Right cardiac atrium (tissue), 5 donors: ENCODE data around the gene INPP1. TPM values are rescaled to one million over a fixed set of nuclear protein-coding genes. Genes with fewer than 3 reads are reported as not detected.
"Not testable (repeated sequence)": the region's sequence is repeated elsewhere in the genome, so short reads cannot be mapped to it uniquely, and the experiment has no call there.

ENCODE experiments used
- ATAC-seq, 2 donors: fragments of 200-7000 bp; cut with Tn5 transposase; one replicate each; pipeline versions ENCODE4 v1.8.0 to v1.9.1; 2020; ENCODE audit warnings: moderate library complexity in 2 of 2, mild to moderate bottlenecking in 1 of 2
- DNase-seq, 3 donors: peaks; one replicate each; pipeline ENCODE4 v3.0.0-alpha.2; 2020
- H3K27ac ChIP-seq: one replicate; pipeline ENCODE4 v1.5.1; 2013; ENCODE audit warnings: mild to moderate bottlenecking, low read length, control low read depth, moderate library complexity
- H3K27me3 ChIP-seq: one replicate; pipeline ENCODE4 v1.6.1; 2013; ENCODE audit not compliant: control insufficient read depth, insufficient read depth
- H3K4me1 ChIP-seq: one replicate; pipeline ENCODE4 v1.6.1; 2013; ENCODE audit warnings: low read length; ENCODE audit not compliant: control insufficient read depth, insufficient read depth
- H3K4me3 ChIP-seq: one replicate; pipeline ENCODE4 v1.5.1; 2013; ENCODE audit warnings: low read length, control low read depth
- H3K9me3 ChIP-seq: one replicate; pipeline ENCODE4 v1.6.1; 2013; ENCODE audit warnings: low read length; ENCODE audit not compliant: control insufficient read depth
- WGBS: extraction: QIAGEN DNeasy Blood & Tissue Kit; methylation state at CpG from one replicate; pipeline ENCODE4 v1.1.7; 2013; 5-methylcytosine and 5-hydroxymethylcytosine counted together
- intact Hi-C, 4 donors: fragments of 100-400 bp; cut with DNase I; formaldehyde crosslinking; loops; one replicate each; pipeline versions ENCODE4 v1.11.0 to v1.14.0; 2022 to 2023
- polyA plus RNA-seq: library from polyadenylated mRNA; stranded (reverse); fragments of 200-250 nt; gene quantifications from one replicate; pipeline ENCODE4 v1.2.3, GENCODE V29; 2013
- total RNA-seq, 4 donors: library from RNA; stranded (reverse); fragmentation: NEBNext Ultra II Directional; extraction: Animal tissue kit (Norgen Biotek cat#: 25700); gene quantifications; one replicate each; pipeline ENCODE4 v1.2.1, GENCODE V29; 2021
- donor health status: healthy with polysubstance abuse.
- donor health status: DM: no; HTN: yes; CAD: no.
- donor health status: DM: no; HTN: no; CAD: no.
- donor health status: DM: no; HTN: yes; CAD: no; lungs with severe emphysema.
- donor health status: DM: yes; HTN: yes; CAD: no.

The INPP1 gene
- total and polyA plus RNA-seq, 5 donors: 35.7 to 46.3 (median 42.3) TPM

DNA sequence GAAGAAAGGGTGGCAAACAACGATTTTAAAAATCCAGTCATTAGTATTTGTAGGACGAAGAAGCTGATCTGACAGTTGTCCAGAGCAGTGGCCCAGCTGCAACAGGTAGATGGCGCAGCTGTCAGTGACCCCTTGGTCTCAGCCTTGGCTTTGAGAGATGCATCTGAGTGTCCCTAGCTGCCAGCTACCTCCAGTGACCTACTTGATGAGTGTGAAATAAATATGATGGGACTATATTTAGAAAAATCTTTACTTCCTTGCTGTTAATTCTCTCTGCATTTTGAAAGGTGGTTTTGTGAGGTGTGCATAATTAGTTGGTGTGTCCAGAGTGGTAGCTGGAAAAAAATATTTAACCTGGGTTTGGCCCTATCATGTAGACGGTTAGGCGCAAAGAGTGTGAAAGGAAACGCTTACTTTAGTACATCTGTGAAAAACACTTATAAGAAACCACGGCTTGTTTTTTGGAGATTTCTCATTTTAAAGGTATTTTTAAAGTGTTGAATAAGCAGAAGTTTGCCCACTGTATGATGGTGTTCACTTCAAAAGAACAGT is 963 bp downstream of the INPP1 start:
- Histone ChIP-seq H3K9me3 (no peaks in the 10 kb centered on the region), H3K4me1 (peaks cover 5% of the 10 kb centered on the region), H3K27ac (peak overlapping the region; percentile 93), H3K27me3 (no peaks in the 10 kb centered on the region), H3K4me3 (peak overlapping the region; percentile 82)
- ATAC-seq (peak; percentile 56 to 72), DNase-seq (peak in 1 of 3 donors; percentile 77)
- intact Hi-C loops: no loop called here
- 14% methylated on average over 7 of the region's 7 CpGs for WGBS

DNA sequence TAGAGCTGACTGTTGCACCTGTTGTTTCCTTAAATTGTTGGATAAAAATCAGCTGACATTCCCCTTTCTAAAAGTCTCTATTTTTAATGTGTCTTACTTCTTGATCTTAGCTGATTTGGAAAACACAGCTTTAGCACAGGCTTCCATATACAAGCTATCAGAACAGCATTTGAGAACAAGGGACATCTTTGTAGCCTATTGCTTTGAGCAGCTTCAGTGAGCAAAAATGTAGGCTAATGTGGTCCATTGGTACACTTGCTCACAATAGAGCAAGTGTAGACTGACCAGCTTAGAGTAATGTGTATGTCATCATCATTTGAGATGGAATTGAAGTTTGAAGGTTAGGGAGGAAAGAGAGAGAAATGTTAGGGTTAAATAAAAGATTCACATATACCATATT is 7.0 kb downstream of the INPP1 start:
- no peak for ATAC-seq
- intact Hi-C loops: no loop called here
- H3K4me3 ChIP-seq: no peak overlapping the region
- no peaks in the 10 kb centered on the region for H3K27me3 ChIP-seq
- no peak for DNase-seq
- peaks cover 8% of the 10 kb centered on the region for H3K4me1 ChIP-seq
- no peak overlapping the region for H3K27ac ChIP-seq
- H3K9me3 ChIP-seq: no peaks in the 10 kb centered on the region

- Histone ChIP-seq H3K27me3 (no peaks in the 10 kb centered on the region), H3K4me3 (no peak overlapping the region), H3K4me1 (peaks cover 12% of the 10 kb centered on the region), H3K27ac (no peak overlapping the region), H3K9me3 (no peaks in the 10 kb centered on the region)
- 83% methylated on average over 3 of the region's 3 CpGs for WGBS
- no peak for ATAC-seq
- DNase-seq: no peak
- intact Hi-C loops: no loop called here
Observed at GRCh38 chr2:190351955-190352354, 8.6 kb downstream of the INPP1 start.

- H3K27me3 ChIP-seq: no peaks in the 10 kb centered on the region
- peak; percentile 65 to 72 for ATAC-seq
- H3K4me1 ChIP-seq: peaks cover 12% of the 10 kb centered on the region
- H3K4me3 ChIP-seq: no peak overlapping the region
- intact Hi-C loops: no loop called here
- H3K27ac ChIP-seq: peak overlapping the region; percentile 32
- no peaks in the 10 kb centered on the region for H3K9me3 ChIP-seq
- DNase-seq: peak in 2 of 3 donors; percentile 31 to 35
- WGBS: 48% methylated on average over 8 of the region's 8 CpGs
Observed at GRCh38 chr2:190352668-190353536, 9.5 kb downstream of the INPP1 start.

- Histone ChIP-seq H3K4me3 (no peak overlapping the region), H3K9me3 (no peaks in the 10 kb centered on the region), H3K4me1 (peaks cover 12% of the 10 kb centered on the region), H3K27me3 (no peaks in the 10 kb centered on the region), H3K27ac (no peak overlapping the region)
- DNase-seq: no peak
- ATAC-seq: no peak
- intact Hi-C loops: no loop called here
Observed at GRCh38 chr2:190353537-190353899, 10.1 kb downstream of the INPP1 start.

DNA sequence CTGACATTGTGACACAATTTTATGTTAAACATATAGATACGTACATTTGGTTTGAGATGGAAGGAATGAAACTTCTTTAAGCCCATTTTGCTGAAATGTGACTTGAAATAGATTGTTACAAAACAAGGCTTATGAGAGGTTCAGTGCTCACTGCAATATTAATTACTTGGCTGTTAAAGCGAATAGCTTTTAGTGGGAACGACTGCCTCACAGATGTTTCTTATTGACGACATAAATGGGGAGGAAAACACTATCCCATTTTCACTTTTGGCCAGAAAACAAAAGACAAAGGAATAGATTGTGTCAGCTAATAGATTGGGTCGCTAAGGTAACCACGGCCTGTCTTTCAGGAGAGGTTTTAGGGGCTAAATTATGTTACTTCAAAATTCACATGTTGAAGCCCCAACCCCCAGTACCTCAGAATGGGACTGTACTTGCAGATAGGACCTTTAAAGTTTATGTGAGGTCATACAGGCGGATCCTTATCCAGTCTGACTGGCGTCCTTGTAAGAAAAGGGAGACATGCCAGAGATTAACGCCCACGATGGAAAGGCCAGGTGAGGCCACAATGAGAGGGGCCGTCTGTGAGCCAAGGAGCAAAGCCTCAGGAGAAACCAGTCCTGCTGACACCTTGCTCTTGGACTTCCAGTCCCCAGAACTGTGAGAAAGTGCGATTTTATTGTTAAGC is 10.8 kb downstream of the INPP1 start:
- Histone ChIP-seq H3K4me1 (peaks cover 13% of the 10 kb centered on the region), H3K4me3 (no peak overlapping the region), H3K27me3 (no peaks in the 10 kb centered on the region), H3K9me3 (no peaks in the 10 kb centered on the region), H3K27ac (no peak overlapping the region)
- 38% methylated on average over 12 of the region's 12 CpGs for WGBS
- intact Hi-C loops: no loop called here
- ATAC-seq (peak in 1 of 2 donors; percentile 61), DNase-seq (no peak)

- Histone ChIP-seq H3K27ac (peak overlapping the region; percentile 4), H3K4me1 (peaks cover 15% of the 10 kb centered on the region), H3K27me3 (no peaks in the 10 kb centered on the region), H3K9me3 (no peaks in the 10 kb centered on the region), H3K4me3 (no peak overlapping the region)
- ATAC-seq (no peak), DNase-seq (no peak)
- intact Hi-C loops: no loop called here
- 50% methylated on average over 6 of the region's 6 CpGs for WGBS
Observed at GRCh38 chr2:190355968-190356644, 12.7 kb downstream of the INPP1 start.

GRCh38 chr2:190357600-190357999 is 14.2 kb downstream of the INPP1 start:
- no peaks in the 10 kb centered on the region for H3K27me3 ChIP-seq
- intact Hi-C loops: no loop called here
- peaks cover 10% of the 10 kb centered on the region for H3K4me1 ChIP-seq
- 44% methylated on average over 2 of the region's 2 CpGs for WGBS
- no peak overlapping the region for H3K27ac ChIP-seq
- H3K4me3 ChIP-seq: no peak overlapping the region
- no peak for DNase-seq
- no peak for ATAC-seq
- no peaks in the 10 kb centered on the region for H3K9me3 ChIP-seq

DNA sequence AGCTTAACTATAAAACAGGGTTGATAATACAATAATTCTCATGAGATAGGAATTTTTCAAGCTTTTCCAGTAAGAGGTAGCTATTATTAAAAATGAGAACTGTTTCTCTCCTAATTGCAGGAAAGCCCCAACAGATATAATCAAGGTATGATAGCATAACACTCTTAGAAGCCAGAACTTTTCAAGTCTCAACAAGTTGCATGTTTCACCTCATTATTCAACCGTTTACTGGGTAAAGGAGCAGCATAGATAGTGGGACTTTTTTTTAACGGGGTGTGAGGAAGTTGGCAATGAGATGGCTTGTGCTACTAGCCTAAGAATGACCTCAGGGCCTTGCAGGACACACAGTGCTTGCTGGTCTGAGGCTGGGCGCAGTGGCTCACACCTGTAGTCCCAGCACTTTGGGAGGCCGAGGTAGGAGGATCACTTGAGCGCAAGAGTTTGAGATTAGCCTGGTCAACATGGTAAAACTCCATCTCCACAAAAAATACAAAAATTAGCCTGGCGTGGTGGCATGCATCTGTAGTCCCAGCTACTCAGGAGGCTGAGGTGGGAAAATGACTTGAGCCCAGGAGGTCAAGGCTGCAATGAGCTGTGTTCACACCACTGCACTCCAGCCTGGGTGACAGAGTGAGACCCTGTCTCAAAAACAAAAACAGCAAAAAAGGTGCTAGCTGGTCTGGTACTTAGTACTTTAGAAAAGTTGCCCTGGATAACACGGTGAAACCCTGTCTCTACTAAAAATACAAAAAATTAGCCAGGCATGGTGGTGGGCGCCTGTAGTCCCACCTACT is 15.5 kb downstream of the INPP1 start:
- intact Hi-C loops, H3K4me1 ChIP-seq, H3K9me3 ChIP-seq, H3K27ac ChIP-seq, H3K4me3 ChIP-seq, DNase-seq, H3K27me3 ChIP-seq: not testable (repeated sequence)
- WGBS: 76% methylated on average over 8 of the region's 8 CpGs
- peak in 1 of 2 donors; percentile 36 for ATAC-seq

DNA sequence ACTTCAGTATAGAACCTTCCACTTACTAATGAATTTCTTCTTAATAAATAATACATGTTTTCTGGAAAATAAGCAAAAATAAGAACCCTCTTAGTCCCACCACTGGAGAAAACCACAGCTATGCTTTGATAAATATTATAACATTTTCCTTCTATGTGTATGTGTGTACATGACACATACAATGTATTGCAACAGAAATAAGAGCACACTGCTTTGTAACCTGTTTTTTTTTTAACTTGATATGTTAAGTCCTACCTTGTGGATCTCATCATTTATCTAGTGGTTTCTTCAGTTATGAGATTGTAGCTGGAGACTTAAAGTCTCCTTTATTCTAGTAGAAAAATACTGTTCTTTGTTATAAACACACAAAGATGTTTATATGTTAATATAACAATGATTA is 17.2 kb downstream of the INPP1 start:
- Histone ChIP-seq H3K27ac (no peak overlapping the region), H3K9me3 (no peaks in the 10 kb centered on the region), H3K27me3 (no peaks in the 10 kb centered on the region), H3K4me1 (peaks cover 9% of the 10 kb centered on the region), H3K4me3 (no peak overlapping the region)
- ATAC-seq: no peak
- DNase-seq: no peak
- intact Hi-C loops: no loop called here
